HG03558 (cell line): Measurements from ENCODE around the gene DOK7.

ENCODE experiments used
- ATAC-seq: cut with Tn5 transposase; IDR thresholded peaks from one replicate; pipeline ENCODE4 v1.9.1; 2021; ENCODE audit warnings: moderate number of reproducible peaks; ENCODE audit not compliant: unreplicated experiment; ENCODE audit errors: extremely low read depth

Gene DOK7

GRCh38 chr4:3516061-3516835, 53.1 kb downstream of the DOK7 start:
- ATAC-seq, result no peak

GRCh38 chr4:3516836-3517730, 54.0 kb downstream of the DOK7 start:
- ATAC-seq, result no peak

GRCh38 chr4:3517731-3518510, 54.8 kb downstream of the DOK7 start:
- no peak for ATAC-seq

- ATAC-seq, result no peak
Measured at GRCh38 chr4:3518511-3518880, 55.4 kb downstream of the DOK7 start.

- no peak for ATAC-seq
Measured at GRCh38 chr4:3518941-3519340, 55.8 kb downstream of the DOK7 start.

GRCh38 chr4:3519468-3520264, 56.6 kb downstream of the DOK7 start:
- ATAC-seq, result no peak

- ATAC-seq, result no peak
Measured at GRCh38 chr4:3520276-3520675, 57.2 kb downstream of the DOK7 start.

- ATAC-seq, result no peak
Measured at GRCh38 chr4:3520796-3521600, 57.9 kb downstream of the DOK7 start.

- ATAC-seq, result no peak
Measured at GRCh38 chr4:3521621-3522325, 58.7 kb downstream of the DOK7 start.

GRCh38 chr4:3522326-3522640, 59.2 kb downstream of the DOK7 start:
- ATAC-seq, result no peak

- ATAC-seq, result no peak
Measured at GRCh38 chr4:3522651-3523050, 59.5 kb downstream of the DOK7 start.

- no peak for ATAC-seq
Measured at GRCh38 chr4:3523146-3523627, 60.1 kb downstream of the DOK7 start.

- no peak for ATAC-seq
Measured at GRCh38 chr4:3523628-3524221, 60.6 kb downstream of the DOK7 start.

GRCh38 chr4:3524349-3524748, 61.2 kb downstream of the DOK7 start:
- no peak for ATAC-seq

GRCh38 chr4:3524920-3525319, 61.8 kb downstream of the DOK7 start:
- no peak for ATAC-seq

GRCh38 chr4:3525532-3526430, 62.7 kb downstream of the DOK7 start:
- no peak for ATAC-seq

- no peak for ATAC-seq
Measured at GRCh38 chr4:3526456-3526855, 63.4 kb downstream of the DOK7 start.
